Right lobe of liver (tissue), 4 donors: Measurements from ENCODE around the gene TYW1.
"Not testable (repeated sequence)": the region's sequence is repeated elsewhere in the genome, so short reads cannot be mapped to it uniquely, and the experiment has no call there.

ENCODE experiments used
- CTCF ChIP-seq, 4 donors: fragments of 200-600 bp in 3 of 4; fragments of 450-650 bp in 1 of 4; IDR thresholded peaks; one replicate each; pipeline versions ENCODE4 v1.5.1 to v1.8.0; 2016 to 2022; ENCODE audit warnings: antibody characterized with exemption in 4 of 4, mild to moderate bottlenecking in 2 of 4
- POLR2A ChIP-seq: fragments of 450-650 bp; IDR thresholded peaks from one replicate; pipeline ENCODE4 v1.6.1; 2017; ENCODE audit warnings: antibody characterized with exemption, mild to moderate bottlenecking
- donor health status: DM: no; HTN: no; CAD: no.
- donor health status: DM: no; HTN: no; CAD: no.
- donor health status: DM: no; HTN: yes; CAD: no.

GRCh38 chr7:67226340-67226907 lies 229.8 kb downstream of the TYW1 start:
- not testable (repeated sequence) for TF ChIP-seq CTCF (IDR thresholded peaks at IDR 0.05); POLR2A
